Fibroblast of the aortic adventitia (primary cell): ENCODE results near the gene HEPHL1. TPM values are rescaled to one million over a fixed set of nuclear protein-coding genes. Genes with fewer than 3 reads are reported as not detected.

Source experiments
- DNase-seq: peaks from one replicate; pipeline ENCODE4 v3.0.0-alpha.2; 2010; ENCODE audit warnings: low read depth
- H3K4me3 ChIP-seq: 2 replicates; pipeline ENCODE4 v1.5.1; 2011; ENCODE audit warnings: low read depth, mild to moderate bottlenecking, control low read depth, low read length, moderate library complexity
- total RNA-seq: library from RNA; depleted of rRNA; stranded (reverse); fragments of >200 nt; gene quantifications from 2 replicates; pipeline ENCODE4 v1.2.3, GENCODE V29; 2012; ENCODE audit warnings: low replicate concordance
- TF ChIP-seq, protein P1 (sequence below): IDR thresholded peaks from 2 replicates; pipeline ENCODE4 v1.5.1; 2011; ENCODE audit warnings: mild to moderate bottlenecking, low read length, control low read depth, inconsistent platforms; ENCODE audit not compliant: insufficient read depth

Gene HEPHL1
- total RNA-seq, 1 donor: not detected

DNA sequence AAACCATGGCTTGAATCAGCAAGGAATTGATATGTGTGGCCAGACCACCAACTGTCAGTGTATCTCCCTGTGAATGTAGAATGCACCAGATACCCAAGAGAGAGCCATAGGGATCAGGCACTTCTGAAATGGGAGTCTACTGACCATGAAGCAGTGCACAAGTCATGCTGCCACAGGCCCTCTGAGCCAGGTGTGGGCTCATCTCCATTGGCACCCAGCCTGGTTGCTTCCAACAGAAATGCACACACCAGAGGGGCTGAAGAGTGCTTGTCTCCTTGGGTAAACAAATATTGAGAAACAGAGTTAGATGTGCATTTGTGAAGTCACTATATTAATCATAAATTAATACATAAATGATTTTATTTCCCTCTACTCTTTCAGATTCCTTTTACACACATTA, 79.1 kb downstream of the HEPHL1 start:
- H3K4me3 ChIP-seq: no peak overlapping the region
- no peak for DNase-seq
- TF ChIP-seq, protein P1, sequence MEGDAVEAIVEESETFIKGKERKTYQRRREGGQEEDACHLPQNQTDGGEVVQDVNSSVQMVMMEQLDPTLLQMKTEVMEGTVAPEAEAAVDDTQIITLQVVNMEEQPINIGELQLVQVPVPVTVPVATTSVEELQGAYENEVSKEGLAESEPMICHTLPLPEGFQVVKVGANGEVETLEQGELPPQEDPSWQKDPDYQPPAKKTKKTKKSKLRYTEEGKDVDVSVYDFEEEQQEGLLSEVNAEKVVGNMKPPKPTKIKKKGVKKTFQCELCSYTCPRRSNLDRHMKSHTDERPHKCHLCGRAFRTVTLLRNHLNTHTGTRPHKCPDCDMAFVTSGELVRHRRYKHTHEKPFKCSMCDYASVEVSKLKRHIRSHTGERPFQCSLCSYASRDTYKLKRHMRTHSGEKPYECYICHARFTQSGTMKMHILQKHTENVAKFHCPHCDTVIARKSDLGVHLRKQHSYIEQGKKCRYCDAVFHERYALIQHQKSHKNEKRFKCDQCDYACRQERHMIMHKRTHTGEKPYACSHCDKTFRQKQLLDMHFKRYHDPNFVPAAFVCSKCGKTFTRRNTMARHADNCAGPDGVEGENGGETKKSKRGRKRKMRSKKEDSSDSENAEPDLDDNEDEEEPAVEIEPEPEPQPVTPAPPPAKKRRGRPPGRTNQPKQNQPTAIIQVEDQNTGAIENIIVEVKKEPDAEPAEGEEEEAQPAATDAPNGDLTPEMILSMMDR: no peak

- DNase-seq: no peak
- TF ChIP-seq, protein P1: no peak
- H3K4me3 ChIP-seq: no peak overlapping the region
Observed at GRCh38 chr11:94103471-94103870, 82.3 kb downstream of the HEPHL1 start.

GRCh38 chr11:94104734-94105133, 83.6 kb downstream of the HEPHL1 start:
- H3K4me3 ChIP-seq: no peak overlapping the region
- DNase-seq: no peak
- TF ChIP-seq, protein P1: no peak

DNA sequence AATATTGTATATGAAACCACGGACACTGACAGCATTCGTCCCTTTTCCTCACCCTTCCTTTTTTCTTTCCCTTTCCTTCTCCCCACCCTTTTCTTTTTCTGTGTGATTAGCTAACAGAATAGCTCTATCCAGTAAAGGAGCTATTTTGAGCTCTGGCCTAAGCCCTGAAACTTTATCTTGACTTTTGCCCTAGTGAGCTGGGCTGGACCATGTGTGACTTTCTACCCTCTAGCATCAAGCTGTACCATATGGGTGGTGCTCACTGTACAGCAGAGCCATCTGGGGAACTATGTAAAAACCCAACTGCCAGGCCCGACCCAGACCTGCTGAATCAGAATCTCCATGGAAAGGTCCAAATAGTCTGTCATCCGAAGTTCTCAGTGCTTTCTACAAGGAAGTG, 85.6 kb downstream of the HEPHL1 start:
- TF ChIP-seq, protein P1: no peak
- peak; percentile 16 for DNase-seq
- no peak overlapping the region for H3K4me3 ChIP-seq

DNA sequence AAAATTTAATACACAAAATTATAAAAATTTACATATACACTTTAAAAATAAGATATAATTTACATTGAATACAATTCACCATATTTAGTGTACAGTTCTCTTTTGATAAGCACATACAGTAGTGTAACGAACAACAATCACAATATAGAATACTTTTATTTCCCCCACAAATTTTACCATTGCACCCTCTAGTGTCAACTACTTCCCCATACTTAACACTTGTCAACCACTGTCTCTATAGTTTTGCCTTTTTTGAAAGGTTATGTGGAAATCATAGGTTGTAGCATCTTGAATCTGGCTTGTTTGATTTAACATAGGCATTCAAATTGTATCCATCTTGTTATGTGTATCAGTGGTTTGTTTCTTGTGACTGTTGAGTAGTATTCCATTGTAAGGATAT, 86.2 kb downstream of the HEPHL1 start:
- H3K4me3 ChIP-seq: no peak overlapping the region
- DNase-seq: no peak
- TF ChIP-seq, protein P1: peak; percentile 13

DNA sequence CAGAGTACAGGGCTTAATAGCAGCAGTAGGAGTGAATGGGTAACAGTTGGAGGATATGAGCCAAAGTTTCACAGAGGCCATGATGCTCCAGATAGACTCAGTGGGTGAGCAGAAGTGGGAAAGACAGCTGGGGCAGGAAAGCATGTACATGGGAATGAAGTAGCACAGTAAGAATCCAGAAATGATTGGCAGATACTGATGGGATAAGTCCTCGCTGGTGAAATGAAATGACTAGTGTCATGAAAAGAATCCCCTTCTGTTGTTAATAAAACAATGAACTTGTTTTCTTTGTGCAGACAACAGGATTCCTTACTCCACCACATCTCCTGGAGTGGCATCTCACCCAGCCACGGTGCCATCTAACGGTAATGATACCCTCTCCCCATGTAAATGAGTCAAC, 90.1 kb downstream of the HEPHL1 start:
- TF ChIP-seq, protein P1: no peak
- no peak overlapping the region for H3K4me3 ChIP-seq
- no peak for DNase-seq

DNA sequence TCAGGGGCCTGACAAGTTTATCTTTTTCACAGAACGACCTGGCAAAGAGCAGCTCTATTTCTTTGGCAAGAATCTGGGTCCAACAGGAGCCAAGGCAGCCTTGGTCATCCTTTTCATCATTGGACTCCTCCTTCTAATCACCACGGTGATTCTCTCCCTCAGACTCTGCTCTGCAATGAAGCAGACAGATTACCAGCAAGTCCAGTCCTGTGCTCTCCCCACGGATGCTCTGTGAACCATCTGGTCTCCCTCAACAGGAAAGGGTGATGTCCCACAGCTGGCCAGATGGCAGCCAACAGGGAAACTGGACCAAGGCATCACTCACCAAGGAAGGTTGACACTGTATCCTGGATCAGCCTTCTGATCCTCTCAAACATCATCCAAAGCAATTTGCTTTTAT, 90.5 kb downstream of the HEPHL1 start:
- peak; percentile 59 for DNase-seq
- TF ChIP-seq, protein P1: no peak
- H3K4me3 ChIP-seq: no peak overlapping the region
